Measurements from ENCODE around the gene NOXRED1. TPM values are rescaled to one million over a fixed set of nuclear protein-coding genes. Genes with fewer than 3 reads are reported as not detected.

Gene NOXRED1
- polyA plus RNA-seq, 1 experiment, result 0.18 TPM

DNA sequence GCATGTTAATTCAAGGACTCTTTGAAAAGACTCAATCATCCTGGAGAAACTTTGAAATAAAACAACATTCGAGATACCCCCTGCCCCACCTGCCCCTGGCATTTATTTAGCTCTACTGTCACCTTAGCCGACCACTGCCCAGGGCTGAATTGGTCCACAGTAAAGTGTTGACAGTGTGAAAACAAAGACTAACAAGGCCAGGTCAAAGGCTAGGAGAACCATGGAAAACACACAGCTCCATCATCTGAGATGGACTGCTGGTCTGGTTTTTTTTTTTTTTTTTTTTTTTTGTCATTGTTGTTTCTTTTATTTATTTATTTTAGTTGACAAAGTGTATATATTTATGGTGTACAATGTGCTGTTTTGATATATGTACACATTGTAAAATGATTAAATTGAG is 76.8 kb downstream of the NOXRED1 start:
- ChIA-PET CTCF (no interaction called here), POLR2A (no interaction called here)
- Histone ChIP-seq H3K4me3 (ENCODE audit: low read depth, low read length) (no peak overlapping the region), H3K36me3 (ENCODE audit: control insufficient read depth, insufficient read depth, low read length) (peaks cover 2% of the 10 kb centered on the region), H3K27me3 (ENCODE audit: control insufficient read depth, insufficient read depth, low read length) (no peaks in the 10 kb centered on the region)
- no peak for TF ChIP-seq CTCF (IDR thresholded peaks at IDR 0.05; ENCODE audit: insufficient read depth, low read depth, low read length)
- no peak for DNase-seq (ENCODE audit: low read depth)

DNA sequence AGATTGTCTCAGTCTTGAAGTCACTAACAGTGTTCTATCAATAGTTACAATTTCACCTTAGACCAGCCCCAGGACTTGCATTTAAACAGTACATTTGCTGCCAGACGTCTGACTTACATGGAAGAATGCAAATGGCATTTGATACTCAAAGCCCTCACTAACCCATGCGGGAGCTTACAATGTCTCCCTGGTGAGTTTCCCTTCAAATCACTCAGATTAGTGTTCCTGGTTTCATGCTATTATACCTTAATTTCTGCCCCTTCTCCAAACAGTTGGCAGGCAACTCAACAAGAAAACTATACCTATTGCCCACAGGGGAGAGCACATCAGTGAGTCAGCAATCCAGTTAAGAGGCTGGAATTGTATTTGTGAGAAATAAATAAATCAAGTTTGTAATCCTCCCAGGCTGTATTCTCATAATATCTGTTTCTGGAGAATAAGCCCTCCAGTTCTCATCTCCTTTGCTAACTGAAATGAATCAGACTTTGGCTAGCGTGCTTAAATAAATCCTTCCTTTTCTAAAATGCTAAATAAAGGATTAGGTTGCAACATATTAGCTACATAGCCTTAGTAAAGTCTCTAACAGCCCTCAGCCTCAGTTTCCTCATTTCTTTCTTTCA is 78.8 kb downstream of the NOXRED1 start:
- CTCF ChIA-PET, result no interaction called here
- no peaks in the 10 kb centered on the region for H3K27me3 ChIP-seq (ENCODE audit: control insufficient read depth, insufficient read depth, low read length)
- POLR2A ChIA-PET, result no interaction called here
- DNase-seq (ENCODE audit: low read depth), result no peak
- TF ChIP-seq CTCF (IDR thresholded peaks at IDR 0.05; ENCODE audit: insufficient read depth, low read depth, low read length), result no peak
- peaks cover 4% of the 10 kb centered on the region for H3K36me3 ChIP-seq (ENCODE audit: control insufficient read depth, insufficient read depth, low read length)
- no peak overlapping the region for H3K4me3 ChIP-seq (ENCODE audit: low read depth, low read length)

Small RNA genes within 50 kb of the gene (small RNA-seq; reads per million reads assigned to genes)
- not detected for gene RF00404 (ENCODE audit: insufficient read length, low read depth, low replicate concordance)

Other genes starting within 250 kb of the NOXRED1 start
- gene TMEM63C, start 241.7 kb downstream of the NOXRED1 start, polyA plus RNA-seq (2011; rRNA removed), result not detected in 2 replicates
- gene NGB, start 152.3 kb downstream of the NOXRED1 start, polyA plus RNA-seq (2011; rRNA removed), result 0.05 TPM in 1 of 2 replicates, not detected in the other
- gene POMT2, start 102.6 kb downstream of the NOXRED1 start, polyA plus RNA-seq (2011; rRNA removed), result 17.4 and 23.3 TPM in 2 replicates
- 18.9 and 31.5 TPM in 2 replicates for gene GSTZ1, start 102.5 kb downstream of the NOXRED1 start, polyA plus RNA-seq (2011; rRNA removed)
- 4.2 and 6.6 TPM in 2 replicates for gene TMED8, start 46.4 kb downstream of the NOXRED1 start, polyA plus RNA-seq (2011; rRNA removed)
- gene SAMD15, start 46.1 kb downstream of the NOXRED1 start, polyA plus RNA-seq (2011; rRNA removed), result 0.34 and 1.4 TPM in 2 replicates
- gene VIPAS39, start 34.1 kb upstream of the NOXRED1 start, polyA plus RNA-seq (2011; rRNA removed), result 31.3 and 38.4 TPM in 2 replicates
- 90.1 and 126 TPM in 2 replicates for gene AHSA1, start 34.6 kb upstream of the NOXRED1 start, polyA plus RNA-seq (2011; rRNA removed)
- gene ISM2, start 75.3 kb upstream of the NOXRED1 start, polyA plus RNA-seq (2011; rRNA removed), result 0.07 TPM in 2 replicates
- gene SPTLC2, start 193.1 kb upstream of the NOXRED1 start, polyA plus RNA-seq (2011; rRNA removed), result 38.3 and 43.8 TPM in 2 replicates

All from BJ (cell line).